CD4-positive, alpha-beta T cell treated with Interleukin-6 for 4 hours (primary cell): Measurements from ENCODE around the gene DNAJB13.
A peak's percentile ranks its signal among the peaks of the same experiment; 100 is the strongest.

Source experiments
- DNase-seq: peaks from one replicate; pipeline ENCODE4 v3.0.0-alpha.2; 2020; ENCODE audit warnings: mixed read lengths

The DNAJB13 gene

GRCh38 chr11:74001822-74002286 is 51.0 kb downstream of the DNAJB13 start:
- no peak for DNase-seq

- no peak for DNase-seq
These were observed 52.0 kb downstream of the DNAJB13 start for GRCh38 chr11:74002832-74003231.

- DNase-seq = no peak
These were observed 53.3 kb downstream of the DNAJB13 start for GRCh38 chr11:74004046-74004695.

GRCh38 chr11:74004759-74005615 is 54.2 kb downstream of the DNAJB13 start:
- peak; percentile 91 for DNase-seq

- DNase-seq = no peak
These were observed 55.1 kb downstream of the DNAJB13 start for GRCh38 chr11:74005721-74006517.

- no peak for DNase-seq
These were observed 56.0 kb downstream of the DNAJB13 start for GRCh38 chr11:74006743-74007304.

- no peak for DNase-seq
These were observed 57.0 kb downstream of the DNAJB13 start for GRCh38 chr11:74007691-74008372.

- peak; percentile 36 for DNase-seq
These were observed 57.8 kb downstream of the DNAJB13 start, which contains the start of gene UCP3 for GRCh38 chr11:74008373-74009229. Gene UCP3, minus strand, starts transcription at chr11:74009085. Its CDS starts 2,043 bp downstream, at chr11:74007042.

GRCh38 chr11:74009230-74009547 is 58.4 kb downstream of the DNAJB13 start:
- no peak for DNase-seq

GRCh38 chr11:74009675-74010305 is 59.0 kb downstream of the DNAJB13 start:
- DNase-seq = no peak

GRCh38 chr11:74010306-74011300 is 59.8 kb downstream of the DNAJB13 start:
- peak; percentile 24 for DNase-seq

GRCh38 chr11:74011360-74012073 is 60.7 kb downstream of the DNAJB13 start:
- peak; percentile 30 for DNase-seq

- DNase-seq = no peak
These were observed 61.4 kb downstream of the DNAJB13 start for GRCh38 chr11:74012074-74012809.

- no peak for DNase-seq
These were observed 62.3 kb downstream of the DNAJB13 start for GRCh38 chr11:74013141-74013540.

- DNase-seq = no peak
These were observed 64.1 kb downstream of the DNAJB13 start for GRCh38 chr11:74014880-74015279.

GRCh38 chr11:74015919-74016684 is 65.3 kb downstream of the DNAJB13 start:
- DNase-seq = no peak

- no peak for DNase-seq
These were observed 66.8 kb downstream of the DNAJB13 start for GRCh38 chr11:74017631-74018030.
